IPS-18a (cell line): Measurements from ENCODE around the gene MUSTN1.

Experiments used
- H3K27ac ChIP-seq: one replicate; pipeline ENCODE4 v1.5.1; 2013; ENCODE audit warnings: low read length
- H3K27me3 ChIP-seq: one replicate; pipeline ENCODE4 v1.6.1; 2013; ENCODE audit warnings: mild to moderate bottlenecking, low read length; ENCODE audit not compliant: control insufficient read depth, insufficient read depth
- H3K36me3 ChIP-seq: one replicate; pipeline ENCODE4 v1.6.1; 2013; ENCODE audit warnings: low read depth, low read length; ENCODE audit not compliant: control insufficient read depth
- H3K4me1 ChIP-seq: one replicate; pipeline ENCODE4 v1.6.1; 2013; ENCODE audit warnings: low read depth, low read length; ENCODE audit not compliant: control insufficient read depth
- H3K4me3 ChIP-seq: one replicate; pipeline ENCODE4 v1.5.1; 2013; ENCODE audit warnings: low read length
- H3K9ac ChIP-seq: one replicate; pipeline ENCODE4 v1.6.1; 2013; ENCODE audit warnings: mild to moderate bottlenecking, low read length, moderate library complexity
- H3K9me3 ChIP-seq: one replicate; pipeline ENCODE4 v1.6.1; 2013; ENCODE audit warnings: low read depth, low read length; ENCODE audit not compliant: control insufficient read depth

MUSTN1 gene

DNA sequence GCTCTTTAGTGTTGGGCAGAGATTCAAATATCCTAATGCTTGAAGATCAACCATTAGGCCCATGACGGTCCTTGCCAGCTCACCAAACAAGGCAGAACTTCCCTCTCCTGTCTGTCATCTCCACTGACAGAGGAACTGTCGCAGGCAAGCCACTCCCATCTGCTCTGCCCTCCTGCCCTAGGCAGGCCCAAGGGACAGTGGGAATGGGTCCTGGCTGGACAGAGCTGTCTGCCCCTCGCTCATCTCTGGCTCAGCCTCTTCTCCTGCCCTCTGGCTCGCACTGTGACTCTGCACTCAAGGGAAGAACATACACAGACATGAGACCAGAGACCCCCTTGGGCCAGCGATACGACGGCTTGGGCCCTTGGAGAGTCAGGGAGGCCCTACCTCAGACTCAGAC lies 7.6 kb upstream of the MUSTN1 start:
- Histone ChIP-seq H3K9ac (no peak overlapping the region), H3K27ac (no peak overlapping the region), H3K27me3 (no peaks in the 10 kb centered on the region), H3K9me3 (no peaks in the 10 kb centered on the region), H3K4me3 (no peak overlapping the region), H3K4me1 (no peaks in the 10 kb centered on the region), H3K36me3 (no peaks in the 10 kb centered on the region)

GRCh38 chr3:52841981-52842340 lies 7.1 kb upstream of the MUSTN1 start:
- H3K36me3 ChIP-seq, result no peaks in the 10 kb centered on the region
- no peak overlapping the region for H3K4me3 ChIP-seq
- no peaks in the 10 kb centered on the region for H3K4me1 ChIP-seq
- H3K9me3 ChIP-seq, result no peaks in the 10 kb centered on the region
- H3K27ac ChIP-seq, result no peak overlapping the region
- no peaks in the 10 kb centered on the region for H3K27me3 ChIP-seq
- H3K9ac ChIP-seq, result no peak overlapping the region

- no peaks in the 10 kb centered on the region for H3K9me3 ChIP-seq
- H3K9ac ChIP-seq, result no peak overlapping the region
- H3K36me3 ChIP-seq, result no peaks in the 10 kb centered on the region
- H3K4me3 ChIP-seq, result no peak overlapping the region
- H3K27ac ChIP-seq, result no peak overlapping the region
- H3K27me3 ChIP-seq, result no peaks in the 10 kb centered on the region
- H3K4me1 ChIP-seq, result no peaks in the 10 kb centered on the region
Observed at GRCh38 chr3:52841211-52841980, 6.6 kb upstream of the MUSTN1 start.

DNA sequence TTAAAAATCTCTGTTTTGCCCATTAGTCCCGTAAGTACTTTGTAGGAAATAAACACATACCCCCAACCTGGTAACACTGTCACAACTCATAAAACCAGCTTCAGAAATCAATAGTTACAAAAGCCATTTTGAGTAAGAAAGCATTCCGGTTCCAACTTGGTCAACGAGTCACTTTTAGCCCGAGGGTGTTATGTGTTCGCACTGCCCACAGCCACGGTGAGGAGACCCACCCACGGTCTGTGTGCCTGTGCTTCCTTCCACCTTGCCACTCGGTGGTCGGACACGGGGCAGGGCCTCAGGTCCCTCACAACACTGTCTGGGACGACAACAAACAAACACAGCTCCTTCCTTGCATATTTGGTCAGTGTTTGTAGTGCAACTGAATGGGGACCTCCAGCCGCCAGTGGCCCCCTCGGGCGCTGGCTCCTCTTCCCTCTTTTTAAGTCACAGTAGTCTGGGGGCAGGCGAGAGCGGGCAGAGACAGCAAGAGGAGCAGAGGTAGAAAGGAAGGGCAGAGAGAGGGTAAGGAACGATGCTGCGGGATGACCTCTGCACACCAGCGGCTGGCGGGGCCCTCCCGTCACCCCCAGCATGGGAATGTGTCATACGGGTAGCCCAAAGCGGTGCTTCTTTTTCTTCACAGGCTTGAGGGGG lies 5.2 kb upstream of the MUSTN1 start:
- H3K27me3 ChIP-seq, result no peaks in the 10 kb centered on the region
- no peaks in the 10 kb centered on the region for H3K36me3 ChIP-seq
- no peak overlapping the region for H3K4me3 ChIP-seq
- no peak overlapping the region for H3K9ac ChIP-seq
- no peak overlapping the region for H3K27ac ChIP-seq
- H3K9me3 ChIP-seq, result no peaks in the 10 kb centered on the region
- H3K4me1 ChIP-seq, result peaks cover 6% of the 10 kb centered on the region

GRCh38 chr3:52839268-52839575 lies 4.4 kb upstream of the MUSTN1 start:
- Histone ChIP-seq H3K27ac (no peak overlapping the region), H3K9me3 (no peaks in the 10 kb centered on the region), H3K36me3 (no peaks in the 10 kb centered on the region), H3K9ac (no peak overlapping the region), H3K27me3 (no peaks in the 10 kb centered on the region), H3K4me1 (peaks cover 6% of the 10 kb centered on the region), H3K4me3 (no peak overlapping the region)

DNA sequence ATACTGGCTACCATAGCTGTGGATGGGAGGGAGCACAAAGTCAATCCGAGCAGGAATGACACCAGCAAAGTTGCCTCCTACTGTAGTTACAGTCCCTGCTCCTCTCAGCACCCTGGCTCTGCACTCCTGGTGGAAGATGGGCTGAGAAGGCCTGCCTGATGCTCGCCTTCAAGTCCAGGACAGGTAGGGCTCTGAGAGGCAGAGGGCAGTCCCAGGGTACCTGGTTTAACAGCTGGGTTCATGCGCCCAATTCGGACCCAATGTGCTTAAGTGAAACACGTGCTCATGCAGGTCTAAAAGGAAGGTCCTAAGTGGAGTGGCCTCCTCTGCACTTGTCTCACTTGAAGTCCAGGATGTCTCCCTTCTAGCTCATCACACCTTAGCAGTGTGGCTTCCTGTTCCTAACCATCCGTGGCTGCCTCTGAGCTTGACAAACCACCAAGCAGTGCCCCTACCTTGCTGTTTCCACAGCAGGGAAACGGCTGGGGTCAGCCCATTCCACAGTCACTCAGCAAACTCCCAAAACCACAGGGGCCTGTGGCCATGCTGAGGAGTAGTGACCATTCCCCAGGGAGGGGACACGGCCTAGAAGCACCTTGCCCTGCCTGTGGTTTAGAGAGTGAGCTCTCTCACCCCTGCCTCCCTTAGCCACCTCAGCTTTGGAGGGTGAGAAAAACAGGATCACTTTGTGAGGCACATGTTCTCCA lies 3.9 kb upstream of the MUSTN1 start:
- Histone ChIP-seq H3K9ac (no peak overlapping the region), H3K4me1 (peaks cover 6% of the 10 kb centered on the region), H3K27ac (no peak overlapping the region), H3K36me3 (no peaks in the 10 kb centered on the region), H3K27me3 (no peaks in the 10 kb centered on the region), H3K9me3 (no peaks in the 10 kb centered on the region), H3K4me3 (no peak overlapping the region)

GRCh38 chr3:52836986-52837385 lies 2.2 kb upstream of the MUSTN1 start:
- H3K4me3 ChIP-seq, result no peak overlapping the region
- no peak overlapping the region for H3K9ac ChIP-seq
- no peaks in the 10 kb centered on the region for H3K36me3 ChIP-seq
- H3K9me3 ChIP-seq, result no peaks in the 10 kb centered on the region
- H3K27ac ChIP-seq, result no peak overlapping the region
- H3K4me1 ChIP-seq, result peaks cover 6% of the 10 kb centered on the region
- H3K27me3 ChIP-seq, result no peaks in the 10 kb centered on the region

DNA sequence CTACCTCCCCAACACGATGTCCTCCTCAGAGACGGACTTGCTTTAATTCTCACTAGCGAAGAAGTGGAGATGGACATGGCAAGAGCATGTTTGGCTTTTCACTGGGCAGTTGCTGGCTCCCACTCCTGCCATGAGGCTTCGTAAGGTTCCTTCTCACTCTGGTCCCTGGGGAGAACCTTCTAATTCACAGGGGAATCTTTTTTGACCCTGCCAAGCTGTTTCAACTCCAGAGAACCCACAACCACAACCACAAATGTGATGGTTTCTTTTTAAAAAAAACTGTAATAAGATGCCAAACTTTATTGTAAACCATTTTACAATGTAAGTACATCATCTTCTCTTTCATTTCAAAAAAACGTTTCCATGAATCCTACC lies 1.6 kb upstream of the MUSTN1 start:
- H3K4me3 ChIP-seq, result no peak overlapping the region
- peaks cover 6% of the 10 kb centered on the region for H3K4me1 ChIP-seq
- no peaks in the 10 kb centered on the region for H3K27me3 ChIP-seq
- no peak overlapping the region for H3K27ac ChIP-seq
- no peak overlapping the region for H3K9ac ChIP-seq
- H3K36me3 ChIP-seq, result no peaks in the 10 kb centered on the region
- no peaks in the 10 kb centered on the region for H3K9me3 ChIP-seq

DNA sequence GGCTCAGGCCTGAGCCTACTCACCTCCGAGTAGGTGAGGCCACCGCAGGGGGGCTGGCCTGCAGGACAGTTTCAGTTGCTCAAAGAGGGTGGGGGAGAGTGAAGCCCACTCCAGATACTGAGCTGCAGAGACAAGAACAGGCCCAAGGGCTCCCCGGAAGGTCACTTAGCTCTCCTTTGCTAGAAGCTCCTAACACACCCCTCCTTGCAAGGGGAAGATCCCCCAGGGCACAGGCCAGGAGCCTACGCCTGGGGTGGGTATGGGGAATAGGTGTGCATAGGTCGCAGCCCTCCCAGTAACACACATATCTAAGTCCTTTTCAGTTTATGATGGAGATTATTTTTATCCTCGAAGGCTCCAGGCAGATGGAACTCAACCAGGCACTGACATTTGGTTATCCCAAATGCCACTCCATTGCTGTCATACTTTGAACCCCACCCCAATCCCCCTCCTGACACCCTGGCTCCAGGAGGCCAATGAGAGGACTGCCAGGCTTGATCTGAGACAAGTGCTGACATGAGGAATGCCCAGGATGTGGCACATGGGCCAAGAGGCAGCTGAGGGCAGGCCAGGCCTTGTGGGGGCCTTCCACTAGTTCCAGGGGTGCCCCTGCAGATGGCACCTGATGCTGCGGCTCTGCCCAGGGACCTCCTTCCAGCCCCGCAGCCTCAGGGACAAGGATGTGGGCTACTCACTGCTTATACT lies 1.1 kb upstream of the MUSTN1 start:
- Histone ChIP-seq H3K9ac (no peak overlapping the region), H3K4me1 (peaks cover 6% of the 10 kb centered on the region), H3K27ac (no peak overlapping the region)

DNA sequence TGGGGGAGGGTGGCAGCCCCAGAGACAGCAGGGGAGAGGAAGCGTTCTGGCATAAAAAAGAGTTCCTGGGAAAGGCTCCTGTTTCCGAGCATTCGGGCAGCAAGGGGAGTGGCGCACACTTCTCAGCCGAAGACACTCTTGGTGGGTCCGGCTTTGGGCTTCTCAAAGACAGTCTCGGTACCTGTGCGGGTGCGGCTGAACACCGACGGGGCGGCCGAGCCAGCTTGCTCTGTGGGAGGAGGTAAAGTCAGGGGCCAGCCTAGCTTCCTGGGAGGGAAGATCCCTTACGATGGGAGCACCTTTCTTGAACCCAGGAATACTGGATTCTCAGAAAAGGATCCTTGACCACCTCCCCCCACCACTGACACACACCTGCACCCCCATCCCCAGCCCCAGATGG lies 1.6 kb downstream of the MUSTN1 start:
- Histone ChIP-seq H3K9ac (no peak overlapping the region), H3K4me1 (peaks cover 6% of the 10 kb centered on the region), H3K27me3 (no peaks in the 10 kb centered on the region)

More for the DNA sequence above, 1.1 kb upstream of the MUSTN1 start:
- Histone ChIP-seq H3K27me3 (no peaks in the 10 kb centered on the region), H3K9me3 (no peaks in the 10 kb centered on the region), H3K36me3 (no peaks in the 10 kb centered on the region), H3K4me3 (no peak overlapping the region)

GRCh38 chr3:52831500-52832301 lies 3.1 kb downstream of the MUSTN1 start:
- Histone ChIP-seq H3K9me3 (no peaks in the 10 kb centered on the region), H3K9ac (no peak overlapping the region), H3K4me1 (peaks cover 6% of the 10 kb centered on the region), H3K27me3 (no peaks in the 10 kb centered on the region), H3K36me3 (no peaks in the 10 kb centered on the region), H3K27ac (no peak overlapping the region), H3K4me3 (no peak overlapping the region)

More for the DNA sequence above, 1.6 kb downstream of the MUSTN1 start:
- Histone ChIP-seq H3K4me3 (no peak overlapping the region), H3K36me3 (no peaks in the 10 kb centered on the region), H3K9me3 (no peaks in the 10 kb centered on the region), H3K27ac (no peak overlapping the region)
